ENCODE data around the gene TSPAN9.

Gene TSPAN9

GRCh38 chr12:3277306-3277943 lies 200.2 kb downstream of the TSPAN9 start:
- DNase-seq (ENCODE audit: low spot score) = no peak

GRCh38 chr12:3278681-3279414 lies 201.7 kb downstream of the TSPAN9 start:
- no peak for DNase-seq (ENCODE audit: low spot score)

- DNase-seq (ENCODE audit: low spot score) = no peak
Measured at GRCh38 chr12:3279415-3279780, 202.2 kb downstream of the TSPAN9 start.

GRCh38 chr12:3279832-3280231 lies 202.7 kb downstream of the TSPAN9 start:
- no peak for DNase-seq (ENCODE audit: low spot score)

GRCh38 chr12:3280967-3281366 lies 203.8 kb downstream of the TSPAN9 start:
- no peak for DNase-seq (ENCODE audit: low spot score)

GRCh38 chr12:3281588-3282383 lies 204.6 kb downstream of the TSPAN9 start:
- DNase-seq (ENCODE audit: low spot score) = no peak

GRCh38 chr12:3282384-3282670 lies 205.1 kb downstream of the TSPAN9 start:
- no peak for DNase-seq (ENCODE audit: low spot score)

GRCh38 chr12:3283137-3283680 lies 206.0 kb downstream of the TSPAN9 start:
- no peak for DNase-seq (ENCODE audit: low spot score)

- no peak for DNase-seq (ENCODE audit: low spot score)
Measured at GRCh38 chr12:3284405-3284804, 207.2 kb downstream of the TSPAN9 start.

GRCh38 chr12:3285570-3285969 lies 208.4 kb downstream of the TSPAN9 start:
- no peak for DNase-seq (ENCODE audit: low spot score)

GRCh38 chr12:3288690-3289089 lies 211.5 kb downstream of the TSPAN9 start:
- no peak for DNase-seq (ENCODE audit: low spot score)

GRCh38 chr12:3289702-3290101 lies 212.5 kb downstream of the TSPAN9 start:
- DNase-seq (ENCODE audit: low spot score) = no peak

- DNase-seq (ENCODE audit: low spot score) = no peak
Measured at GRCh38 chr12:3291939-3292338, 214.8 kb downstream of the TSPAN9 start.

GRCh38 chr12:3292677-3293412 lies 215.7 kb downstream of the TSPAN9 start:
- DNase-seq (ENCODE audit: low spot score) = no peak

- no peak for DNase-seq (ENCODE audit: low spot score)
Measured at GRCh38 chr12:3293446-3294161, 216.4 kb downstream of the TSPAN9 start.

GRCh38 chr12:3294481-3294911 lies 217.3 kb downstream of the TSPAN9 start:
- no peak for DNase-seq (ENCODE audit: low spot score)

GRCh38 chr12:3295225-3295624 lies 218.0 kb downstream of the TSPAN9 start:
- no peak for DNase-seq (ENCODE audit: low spot score)

GRCh38 chr12:3295646-3296408 lies 218.6 kb downstream of the TSPAN9 start:
- DNase-seq (ENCODE audit: low spot score) = no peak

- no peak for DNase-seq (ENCODE audit: low spot score)
Measured at GRCh38 chr12:3296409-3296701, 219.2 kb downstream of the TSPAN9 start.

- DNase-seq (ENCODE audit: low spot score) = no peak
Measured at GRCh38 chr12:3298603-3299002, 221.4 kb downstream of the TSPAN9 start.

Measured in CD4-positive, alpha-beta T cell treated with Interleukin-15 for 4 hours (primary cell).